GM12892 (cell line): Measurements from ENCODE around the gene ATAD3A.

Experiments used
- POLR2A ChIP-seq: IDR thresholded peaks from 2 replicates; pipeline ENCODE4 v1.6.1; 2011; ENCODE audit warnings: low read depth, low read length, control low read depth
- TAF1 ChIP-seq: IDR thresholded peaks from 2 replicates; pipeline ENCODE4 v1.6.1; 2011; ENCODE audit warnings: low read depth, mild to moderate bottlenecking, control low read depth, low read length, borderline replicate concordance

GRCh38 chr1:1583347-1584010, 71.5 kb downstream of the ATAD3A start:
- no peak for TF ChIP-seq TAF1
- no peak for TF ChIP-seq POLR2A
